GM21723 (cell line): ENCODE data around the gene FOXP1.

Experiments used
- ATAC-seq: cut with Tn5 transposase; IDR thresholded peaks from one replicate; pipeline ENCODE4 v1.9.1; 2021; ENCODE audit warnings: mild to moderate bottlenecking, moderate library complexity; ENCODE audit not compliant: unreplicated experiment

FOXP1 gene

GRCh38 chr3:71120012-71120411 lies 463.5 kb downstream of the FOXP1 start:
- ATAC-seq: no peak

GRCh38 chr3:71119171-71119570 lies 464.4 kb downstream of the FOXP1 start:
- no peak for ATAC-seq

DNA sequence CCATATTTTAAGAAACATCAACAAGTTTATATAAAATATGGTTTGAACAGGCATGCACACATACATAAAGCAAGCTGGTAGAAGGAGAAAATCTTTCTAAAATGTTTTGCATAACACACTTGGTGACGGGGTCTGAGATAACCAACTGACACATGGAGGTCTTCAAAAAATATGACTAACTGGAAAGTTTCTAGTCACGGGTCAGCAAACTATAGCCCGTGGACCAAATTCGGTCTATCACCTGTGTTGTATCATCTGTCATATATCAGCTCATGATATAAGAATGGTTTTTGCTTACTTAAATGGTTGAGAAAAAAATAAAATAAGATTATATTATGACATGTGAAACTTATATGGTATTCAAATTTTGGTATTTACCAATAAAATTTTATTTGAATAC lies 465.1 kb downstream of the FOXP1 start:
- ATAC-seq: no peak

GRCh38 chr3:71117572-71118247 lies 465.8 kb downstream of the FOXP1 start:
- no peak for ATAC-seq

DNA sequence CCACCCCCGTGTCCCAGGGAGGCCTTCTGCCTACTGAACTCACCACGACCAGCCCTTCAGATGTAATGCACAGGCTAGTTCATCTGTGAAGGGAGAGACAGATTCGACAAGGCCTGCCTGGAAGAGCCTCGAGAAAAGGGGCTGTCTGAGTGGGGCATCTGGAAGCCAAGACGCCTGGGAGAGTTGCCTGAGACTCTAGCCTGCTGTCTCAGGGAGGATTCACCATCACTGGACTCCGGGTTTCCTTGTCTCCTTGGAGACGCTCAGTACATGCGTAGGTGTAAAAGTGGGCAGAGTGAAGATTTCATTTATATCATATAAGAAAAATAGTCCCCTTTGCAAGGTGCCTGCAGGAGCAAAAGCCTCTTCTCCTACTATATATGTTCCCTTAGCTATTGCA lies 468.9 kb downstream of the FOXP1 start:
- ATAC-seq: no peak

- ATAC-seq: no peak
Measured at GRCh38 chr3:71112576-71112975, 471.0 kb downstream of the FOXP1 start.

DNA sequence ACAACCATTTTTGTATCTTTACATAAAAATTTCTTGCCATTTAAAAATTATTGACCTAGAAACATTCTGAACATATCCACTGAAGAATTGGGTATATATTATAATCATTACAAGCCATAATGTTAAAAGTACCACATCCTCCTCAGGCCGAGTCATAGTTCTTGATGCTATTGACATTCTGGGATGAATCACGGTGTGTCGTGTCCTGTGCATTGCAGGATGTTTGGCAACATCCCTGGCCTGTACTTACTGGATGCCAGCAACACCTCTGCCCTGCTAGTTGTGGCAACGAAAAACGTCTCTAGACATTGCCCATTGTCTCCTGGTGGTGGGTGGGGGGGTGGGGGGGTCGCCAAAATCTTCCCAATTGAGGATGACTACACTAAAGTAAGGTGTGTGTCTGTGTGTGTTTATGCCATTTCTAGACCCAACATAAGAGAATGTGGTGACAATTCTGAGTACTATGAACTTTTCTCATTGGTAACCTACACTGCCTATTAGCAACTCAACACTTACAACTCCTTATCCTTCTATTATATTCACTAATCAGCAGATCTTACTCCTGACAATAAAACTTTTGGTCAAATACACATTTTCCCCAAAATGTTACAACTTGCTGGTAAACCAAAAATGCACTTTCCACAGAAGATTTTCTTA lies 471.6 kb downstream of the FOXP1 start:
- no peak for ATAC-seq

DNA sequence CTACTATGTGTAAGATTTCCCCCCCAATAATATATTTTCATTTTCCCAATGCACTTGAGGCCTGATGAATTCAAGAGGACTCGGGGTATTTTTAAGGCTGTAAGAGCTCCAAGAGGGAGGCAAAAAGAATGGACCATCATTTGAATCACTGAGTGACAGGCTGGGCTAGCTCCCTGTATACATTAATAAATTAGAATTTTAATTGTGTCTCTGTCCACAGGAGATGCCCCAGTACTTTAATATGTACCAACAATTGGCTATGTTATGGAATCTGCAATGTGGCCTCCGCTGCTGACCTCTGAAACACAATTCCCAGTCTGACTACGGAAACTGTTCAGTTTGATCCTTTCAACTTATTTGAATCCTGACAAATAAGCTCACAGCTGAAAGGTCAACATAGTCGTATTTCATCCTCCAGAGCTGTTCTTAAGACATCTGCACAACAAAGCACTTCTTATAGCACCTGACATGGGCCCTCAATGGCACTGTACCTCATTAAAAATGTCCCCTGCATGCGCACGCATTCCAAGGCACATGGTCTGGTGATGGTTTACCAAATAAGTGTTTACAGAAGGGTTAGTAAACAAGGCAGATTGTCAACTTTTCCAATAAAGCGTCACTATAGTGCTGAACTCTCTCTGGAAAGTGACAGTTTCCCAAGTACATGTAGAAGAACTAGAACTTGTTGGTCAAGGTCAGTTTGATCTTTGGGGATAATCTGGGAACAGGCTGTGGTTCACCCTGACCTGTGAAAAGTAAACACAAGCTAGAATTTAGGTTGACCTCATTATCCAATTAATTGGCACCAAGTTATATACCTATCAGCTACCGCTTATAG lies 472.9 kb downstream of the FOXP1 start:
- no peak for ATAC-seq

DNA sequence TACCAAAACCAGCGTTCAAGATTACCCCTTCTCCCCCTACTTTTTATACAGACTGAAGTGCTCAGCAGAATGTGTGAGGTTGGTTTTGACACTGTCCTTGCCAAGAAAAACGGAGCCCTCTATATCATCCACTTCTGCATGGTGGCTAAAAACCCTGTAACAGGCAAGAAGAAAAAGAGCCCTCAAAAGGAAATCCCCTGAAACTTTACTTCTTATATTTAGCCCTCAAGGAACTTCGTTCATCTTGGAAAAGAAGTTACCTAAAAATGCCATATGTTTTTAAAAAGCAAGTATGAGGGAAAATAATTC lies 473.6 kb downstream of the FOXP1 start:
- no peak for ATAC-seq

- ATAC-seq: no peak
Measured at GRCh38 chr3:71109241-71109976, 474.1 kb downstream of the FOXP1 start.

DNA sequence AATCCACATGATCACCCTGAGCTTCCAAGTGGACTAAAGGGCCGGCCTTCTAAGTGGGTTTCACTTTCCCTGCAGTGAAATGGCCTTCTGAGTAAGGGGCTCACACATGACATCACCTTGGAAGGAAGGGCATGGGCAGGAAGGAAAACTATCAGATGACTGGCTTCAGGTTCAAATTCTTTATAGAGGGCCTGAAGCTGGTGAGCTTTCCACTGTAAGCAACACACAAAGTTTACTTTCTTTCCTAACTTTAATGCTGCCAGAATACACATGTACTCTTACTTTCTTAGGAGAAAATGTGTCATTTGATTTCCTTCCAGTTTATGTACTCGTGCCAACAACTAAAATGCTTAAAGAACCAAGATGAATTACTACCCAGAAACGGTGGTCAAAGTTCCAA lies 475.6 kb downstream of the FOXP1 start:
- no peak for ATAC-seq

- no peak for ATAC-seq
Measured at GRCh38 chr3:71104976-71105375, 478.6 kb downstream of the FOXP1 start.

DNA sequence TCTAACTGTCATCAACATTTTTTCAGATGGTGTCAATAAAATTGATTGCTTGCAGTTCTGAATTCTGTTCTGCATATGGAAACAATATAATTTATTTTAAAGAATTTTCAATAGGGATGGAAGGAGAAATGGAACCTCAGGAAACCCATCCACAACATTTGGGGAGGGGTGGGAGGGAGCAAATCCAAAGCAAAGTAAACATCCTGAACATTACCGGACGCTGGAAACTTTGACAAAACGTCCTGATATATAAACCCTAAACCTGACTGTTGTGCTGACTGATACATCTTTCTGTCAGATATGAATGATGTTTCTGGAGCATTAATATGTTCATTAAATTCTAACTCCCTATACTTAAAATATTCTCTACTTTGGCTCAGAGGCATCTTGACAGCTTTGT lies 479.0 kb downstream of the FOXP1 start:
- no peak for ATAC-seq

GRCh38 chr3:71104121-71104541 lies 479.4 kb downstream of the FOXP1 start:
- no peak for ATAC-seq

GRCh38 chr3:71103430-71103921 lies 480.1 kb downstream of the FOXP1 start:
- no peak for ATAC-seq

GRCh38 chr3:71102111-71102983 lies 481.2 kb downstream of the FOXP1 start:
- no peak for ATAC-seq

- ATAC-seq: no peak
Measured at GRCh38 chr3:71101626-71102025, 481.9 kb downstream of the FOXP1 start.

DNA sequence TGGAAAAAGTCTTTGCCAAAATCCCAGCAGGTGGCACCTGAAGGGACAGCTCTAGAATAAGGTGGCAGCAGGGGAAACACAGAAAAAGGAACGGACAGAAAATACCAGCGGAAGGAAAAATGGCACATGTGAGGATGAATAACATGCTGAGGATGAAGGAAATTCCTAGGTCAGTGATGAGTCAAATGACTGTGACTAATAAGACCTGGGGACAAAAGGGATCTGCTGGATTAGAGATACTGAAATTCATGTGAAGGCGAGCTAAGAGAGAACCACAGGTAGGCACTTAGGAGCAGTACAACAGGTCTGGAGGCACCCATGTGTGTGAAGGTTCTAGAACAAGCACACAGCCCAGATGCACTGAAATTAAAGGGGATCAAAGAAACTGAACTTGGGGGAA lies 482.5 kb downstream of the FOXP1 start:
- ATAC-seq: no peak

DNA sequence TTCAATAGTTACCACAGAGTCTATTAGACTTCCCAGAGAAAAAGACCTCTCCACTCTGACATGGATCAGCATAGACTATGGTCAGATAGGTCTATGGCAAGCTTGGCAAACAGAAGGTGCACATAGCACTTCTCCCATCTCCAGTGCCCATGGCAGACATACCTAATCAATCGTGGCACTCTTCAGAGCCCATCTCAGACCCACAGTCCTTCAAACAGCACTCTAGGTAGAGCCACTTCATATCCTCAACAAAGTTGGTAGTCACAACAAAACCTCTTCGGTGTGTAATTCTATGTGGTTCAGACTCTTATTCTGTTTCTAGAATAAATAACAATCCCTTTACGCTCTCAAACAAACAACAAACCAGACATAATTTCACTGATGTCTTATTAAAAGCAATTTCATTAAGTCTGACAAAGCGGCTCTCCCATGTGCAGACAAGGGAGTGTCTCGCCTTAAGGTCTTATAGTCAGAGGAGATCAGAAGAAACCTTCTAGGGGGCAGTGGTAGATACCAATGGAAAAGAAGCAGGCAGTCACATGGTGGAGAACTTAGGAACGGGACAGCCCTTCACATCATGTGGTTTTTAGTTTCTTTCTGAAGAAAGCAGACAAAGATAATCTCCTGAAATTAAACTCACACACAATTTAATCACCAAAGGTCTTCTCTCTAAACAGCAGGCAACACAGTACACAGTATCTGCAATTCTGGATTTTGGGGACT lies 483.4 kb downstream of the FOXP1 start:
- no peak for ATAC-seq

- no peak for ATAC-seq
Measured at GRCh38 chr3:71097557-71097956, 486.0 kb downstream of the FOXP1 start.
